Inflammatory macrophage (primary cell): ENCODE data around the gene C1S.
"Not testable (repeated sequence)": the region's sequence is repeated elsewhere in the genome, so short reads cannot be mapped to it uniquely, and the experiment has no call there.

Source experiments
- DNase-seq, 2 donors: peaks; one replicate each; pipeline ENCODE4 v3.0.0-alpha.2; 2020 to 2022

The C1S gene

GRCh38 chr12:7047306-7047705 is 13.2 kb upstream of the C1S start:
- peak; percentile 49 to 56 for DNase-seq

- DNase-seq, result not testable (repeated sequence)
Measured at GRCh38 chr12:7049445-7049951, 11.0 kb upstream of the C1S start.

- not testable (repeated sequence) for DNase-seq
Measured at GRCh38 chr12:7049973-7050372, 10.5 kb upstream of the C1S start.

- no peak for DNase-seq
Measured at GRCh38 chr12:7054925-7055324, 5.6 kb upstream of the C1S start.

- not testable (repeated sequence) for DNase-seq
Measured at GRCh38 chr12:7055736-7056135, 4.8 kb upstream of the C1S start.

GRCh38 chr12:7058163-7058845 is 2.2 kb upstream of the C1S start:
- peak; percentile 90 to 93 for DNase-seq

- peak in 1 of 2 donors; percentile 69 for DNase-seq
Measured at GRCh38 chr12:7058850-7059395, 1.6 kb upstream of the C1S start.

GRCh38 chr12:7059780-7060179 is 738 bp upstream of the C1S start:
- DNase-seq, result no peak

GRCh38 chr12:7061138-7061537 is 620 bp downstream of the C1S start:
- DNase-seq, result no peak

GRCh38 chr12:7061596-7061995 is 1.1 kb downstream of the C1S start:
- no peak for DNase-seq

- no peak for DNase-seq
Measured at GRCh38 chr12:7064516-7064915, 4.0 kb downstream of the C1S start.

GRCh38 chr12:7065073-7065623 is 4.6 kb downstream of the C1S start:
- no peak for DNase-seq

GRCh38 chr12:7066596-7066995 is 6.1 kb downstream of the C1S start:
- DNase-seq, result no peak

- DNase-seq, result no peak
Measured at GRCh38 chr12:7067096-7067495, 6.6 kb downstream of the C1S start.

- peak in 1 of 2 donors; percentile 13 for DNase-seq
Measured at GRCh38 chr12:7068240-7068993, 7.9 kb downstream of the C1S start.

- no peak for DNase-seq
Measured at GRCh38 chr12:7068994-7069346, 8.5 kb downstream of the C1S start.

- no peak for DNase-seq
Measured at GRCh38 chr12:7069386-7069785, 8.9 kb downstream of the C1S start.

GRCh38 chr12:7072035-7072434 is 11.5 kb downstream of the C1S start:
- no peak for DNase-seq

GRCh38 chr12:7072554-7072953 is 12.0 kb downstream of the C1S start:
- DNase-seq, result no peak

GRCh38 chr12:7073946-7074345 is 13.4 kb downstream of the C1S start:
- DNase-seq, result no peak

- DNase-seq, result no peak
Measured at GRCh38 chr12:7075518-7075917, 15.0 kb downstream of the C1S start.

- peak in 1 of 2 donors; percentile 10 for DNase-seq
Measured at GRCh38 chr12:7075939-7076338, 15.4 kb downstream of the C1S start.

- no peak for DNase-seq
Measured at GRCh38 chr12:7076493-7076892, 16.0 kb downstream of the C1S start.

- DNase-seq, result no peak
Measured at GRCh38 chr12:7078163-7078562, 17.6 kb downstream of the C1S start.
